ENCODE measurements around the gene DNAI4. TPM values are rescaled to one million over a fixed set of nuclear protein-coding genes. Genes with fewer than 3 reads are reported as not detected.
"Not testable (repeated sequence)": the region's sequence is repeated elsewhere in the genome, so short reads cannot be mapped to it uniquely, and the experiment has no call there.

The DNAI4 gene
- total RNA-seq = 1 to 10 TPM in 1 of 2 donors, under 1 TPM in 1; 0.65 to 1.4 TPM

- H3K4me3 Mint-ChIP-seq = peak within 1 kb of the TSS; percentile 97
- H3K27me3 Mint-ChIP-seq = no peaks in the 10 kb centered on the region
- H3K36me3 Mint-ChIP-seq (ENCODE audit: low read depth) = peaks cover 28% of the 10 kb centered on the region
- peak; percentile 94 for ATAC-seq (replicated peaks)
- no peaks in the 10 kb centered on the region for H3K9me3 Mint-ChIP-seq
- peak within 1 kb of the TSS; percentile 97 for H3K27ac Mint-ChIP-seq
- peaks cover 26% of the 10 kb centered on the region for H3K4me1 Mint-ChIP-seq
Measured at GRCh38 chr1:66924756-66925557, at the start of gene DNAI4, which contains the start of gene MIER1. Gene DNAI4 (minus strand): TSS chr1:66924856. CDS start chr1:66924831, 25 bp downstream. Gene MIER1 (plus strand): TSS chr1:66924990. CDS start chr1:66925029, 39 bp downstream.

- Mint-ChIP-seq H3K27me3 (no peaks in the 10 kb centered on the region), H3K36me3 (ENCODE audit: low read depth) (peaks cover 97% of the 10 kb centered on the region), H3K4me1 (peaks cover 18% of the 10 kb centered on the region), H3K4me3 (no peak overlapping the region), H3K9me3 (peaks cover 3% of the 10 kb centered on the region), H3K27ac (peak overlapping the region; percentile 52)
- no peak for ATAC-seq (replicated peaks)
Measured at GRCh38 chr1:66968574-66968973, 43.9 kb upstream of the DNAI4 start.

- Mint-ChIP-seq H3K4me1 (peaks cover 18% of the 10 kb centered on the region), H3K36me3 (ENCODE audit: low read depth) (peaks cover 100% of the 10 kb centered on the region)
- H3K27ac Mint-ChIP-seq; H3K4me3 Mint-ChIP-seq; H3K9me3 Mint-ChIP-seq; H3K27me3 Mint-ChIP-seq; ATAC-seq (replicated peaks): not testable (repeated sequence)
Measured at GRCh38 chr1:66966188-66966873, 41.7 kb upstream of the DNAI4 start.

DNA sequence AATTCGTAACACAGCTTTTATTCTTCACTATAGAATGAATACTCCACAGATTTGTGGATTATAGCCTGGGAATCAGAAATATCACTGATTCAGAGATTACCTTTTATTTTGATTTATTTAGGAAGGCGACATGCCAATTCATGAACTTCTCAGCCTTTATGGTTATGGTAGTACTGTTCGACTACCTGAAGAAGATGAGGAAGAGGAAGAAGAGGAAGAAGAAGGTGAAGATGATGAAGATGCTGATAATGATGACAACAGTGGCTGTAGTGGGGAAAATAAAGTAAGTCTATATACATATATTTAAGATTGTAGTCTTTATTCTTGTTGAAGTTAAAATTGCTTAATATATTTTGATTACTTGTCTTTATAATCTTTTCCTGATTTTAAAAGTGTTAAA lies 33.3 kb upstream of the DNAI4 start:
- no peaks in the 10 kb centered on the region for H3K27me3 Mint-ChIP-seq
- no peak overlapping the region for H3K27ac Mint-ChIP-seq

DNA sequence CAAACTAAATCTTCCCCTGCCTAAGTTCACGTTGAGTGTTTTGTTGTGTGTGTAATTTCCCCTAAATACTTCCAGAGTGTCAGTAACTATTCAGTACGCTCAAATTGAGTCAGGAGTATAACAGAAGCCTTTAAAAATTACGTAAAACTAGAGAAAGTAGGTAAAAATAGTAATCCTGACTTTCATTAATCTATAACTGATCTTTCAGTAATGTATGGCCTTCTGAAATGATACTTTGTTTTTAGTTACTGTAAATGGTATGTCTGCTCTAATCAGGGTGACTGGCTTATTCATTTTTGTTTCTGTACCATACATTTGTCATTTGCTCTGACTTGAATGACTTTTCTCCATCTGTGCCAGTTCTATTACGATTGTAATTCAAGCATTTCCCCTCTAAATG lies 29.6 kb upstream of the DNAI4 start:
- ATAC-seq (replicated peaks) = peak; percentile 66
- H3K9me3 Mint-ChIP-seq = no peaks in the 10 kb centered on the region
- peaks cover 25% of the 10 kb centered on the region for H3K4me1 Mint-ChIP-seq
- H3K27ac Mint-ChIP-seq = peak overlapping the region; percentile 45
- no peaks in the 10 kb centered on the region for H3K27me3 Mint-ChIP-seq
- peak overlapping the region; percentile 11 for H3K4me3 Mint-ChIP-seq
- H3K36me3 Mint-ChIP-seq (ENCODE audit: low read depth) = peaks cover 100% of the 10 kb centered on the region

More for the DNA sequence above, 33.3 kb upstream of the DNAI4 start:
- no peak for ATAC-seq (replicated peaks)
- no peaks in the 10 kb centered on the region for H3K9me3 Mint-ChIP-seq
- H3K4me1 Mint-ChIP-seq = peaks cover 22% of the 10 kb centered on the region
- no peak overlapping the region for H3K4me3 Mint-ChIP-seq
- H3K36me3 Mint-ChIP-seq (ENCODE audit: low read depth) = peaks cover 100% of the 10 kb centered on the region

- peaks cover 100% of the 10 kb centered on the region for H3K36me3 Mint-ChIP-seq (ENCODE audit: low read depth)
- no peak for ATAC-seq (replicated peaks)
- no peaks in the 10 kb centered on the region for H3K27me3 Mint-ChIP-seq
- no peak overlapping the region for H3K27ac Mint-ChIP-seq
- H3K4me1 Mint-ChIP-seq = peaks cover 31% of the 10 kb centered on the region
- H3K4me3 Mint-ChIP-seq = no peak overlapping the region
- H3K9me3 Mint-ChIP-seq = no peaks in the 10 kb centered on the region
Measured at GRCh38 chr1:66951513-66951912, 26.9 kb upstream of the DNAI4 start.

DNA sequence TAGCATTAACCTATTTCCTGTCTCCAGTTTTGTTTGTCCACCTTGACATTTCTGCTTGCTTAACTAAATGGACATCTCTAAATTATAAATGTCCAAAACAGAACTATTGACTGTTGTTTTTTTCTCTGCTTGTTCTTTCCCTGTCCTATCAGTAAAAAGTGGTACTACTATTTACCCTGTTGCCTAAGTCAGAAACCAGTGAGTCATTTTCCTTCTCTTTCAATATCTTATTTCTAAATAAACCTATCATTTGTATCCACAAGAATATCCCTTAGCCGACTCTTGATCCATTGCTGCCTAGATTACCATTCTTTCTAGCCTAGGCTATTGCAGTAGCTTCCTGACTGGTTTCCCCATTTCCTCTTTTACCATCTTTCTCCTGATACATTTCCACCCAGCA lies 22.6 kb upstream of the DNAI4 start:
- Mint-ChIP-seq H3K4me3 (no peak overlapping the region), H3K36me3 (ENCODE audit: low read depth) (peaks cover 100% of the 10 kb centered on the region), H3K27ac (peak overlapping the region; percentile 54), H3K4me1 (peaks cover 35% of the 10 kb centered on the region), H3K27me3 (no peaks in the 10 kb centered on the region), H3K9me3 (no peaks in the 10 kb centered on the region)
- no peak for ATAC-seq (replicated peaks)

GRCh38 chr1:66945316-66945715 lies 20.7 kb upstream of the DNAI4 start:
- H3K27ac Mint-ChIP-seq = no peak overlapping the region
- ATAC-seq (replicated peaks) = no peak
- no peak overlapping the region for H3K4me3 Mint-ChIP-seq
- peaks cover 38% of the 10 kb centered on the region for H3K4me1 Mint-ChIP-seq
- H3K36me3 Mint-ChIP-seq (ENCODE audit: low read depth) = peaks cover 100% of the 10 kb centered on the region
- H3K27me3 Mint-ChIP-seq = no peaks in the 10 kb centered on the region
- no peaks in the 10 kb centered on the region for H3K9me3 Mint-ChIP-seq

DNA sequence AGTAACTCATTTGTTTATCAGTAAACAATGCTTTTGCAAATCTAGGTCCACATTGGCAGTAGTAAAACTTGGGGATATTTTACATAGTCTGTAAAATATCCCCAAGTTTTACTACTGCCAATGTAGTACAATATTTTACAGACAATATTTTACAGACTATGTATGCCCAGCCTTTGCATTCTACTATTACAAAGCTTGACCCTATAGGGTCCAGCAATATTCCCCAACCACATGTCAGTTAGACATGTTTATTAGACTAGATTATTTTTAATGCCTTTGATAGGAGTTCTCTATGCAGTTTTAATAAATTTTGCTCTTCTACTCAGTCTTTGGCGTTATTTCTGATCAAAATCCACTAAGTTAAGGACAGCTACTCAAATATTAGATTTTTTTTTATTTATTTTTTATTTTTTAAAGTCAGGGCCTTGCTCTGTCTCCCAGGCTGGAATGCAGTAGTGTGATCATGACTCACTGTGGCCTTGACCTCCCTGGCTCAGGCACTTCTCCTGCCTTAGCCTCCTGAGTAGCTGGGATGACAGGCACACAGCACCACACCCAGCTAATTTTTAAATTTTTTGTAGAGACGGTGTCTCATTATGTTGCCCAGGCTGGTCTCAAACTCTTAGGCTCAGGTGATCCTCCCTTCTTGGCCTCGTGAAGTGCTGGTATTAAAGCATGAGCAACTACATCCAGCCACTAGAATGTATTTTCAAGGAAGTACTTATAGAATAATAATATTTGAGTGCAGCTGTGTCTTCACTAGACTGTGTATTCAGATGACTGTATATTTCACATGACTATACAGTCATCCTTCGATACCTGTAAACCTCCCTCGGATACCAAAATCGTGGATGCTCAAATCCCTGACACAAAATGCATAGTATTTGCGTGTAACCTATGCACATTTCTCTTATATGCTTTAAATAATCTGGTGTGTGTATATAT lies 19.9 kb upstream of the DNAI4 start:
- ATAC-seq (replicated peaks) = no peak

DNA sequence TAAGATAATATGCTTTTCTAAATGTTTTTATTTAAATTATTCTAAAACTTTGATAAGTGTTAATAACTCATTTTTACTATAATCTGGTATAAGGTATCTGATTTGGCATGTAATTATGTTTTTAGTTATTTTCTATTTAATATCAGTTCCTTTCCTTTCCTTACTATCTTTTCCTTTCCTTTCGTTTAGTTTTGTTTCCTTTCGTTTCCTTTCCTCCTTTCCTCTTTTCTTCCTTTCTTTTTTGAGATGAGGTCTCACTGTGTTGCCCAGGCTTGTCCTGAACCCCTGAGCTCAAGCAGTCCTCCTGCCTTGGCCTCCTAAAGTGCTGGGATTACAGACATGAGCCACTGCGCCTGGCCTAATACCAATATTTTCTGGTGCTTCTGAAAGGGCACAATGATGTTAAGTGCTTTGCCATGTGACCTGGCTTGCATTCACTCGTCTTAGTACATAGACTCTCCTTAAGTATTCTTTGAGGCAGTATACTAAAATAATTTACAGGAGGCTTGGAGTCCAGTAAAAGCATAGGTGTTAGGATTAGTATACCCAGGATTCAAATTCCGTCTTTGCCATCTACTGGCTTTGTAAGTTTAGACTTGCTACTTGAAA lies 18.8 kb upstream of the DNAI4 start:
- Mint-ChIP-seq H3K36me3 (ENCODE audit: low read depth) (peaks cover 99% of the 10 kb centered on the region), H3K27me3 (no peaks in the 10 kb centered on the region), H3K27ac (peak overlapping the region; percentile 85), H3K4me3 (no peak overlapping the region), H3K9me3 (no peaks in the 10 kb centered on the region), H3K4me1 (peaks cover 46% of the 10 kb centered on the region)
- no peak for ATAC-seq (replicated peaks)

More for the DNA sequence above, 19.9 kb upstream of the DNAI4 start:
- Mint-ChIP-seq H3K9me3 (no peaks in the 10 kb centered on the region), H3K4me3 (no peak overlapping the region), H3K27me3 (no peaks in the 10 kb centered on the region), H3K4me1 (peaks cover 38% of the 10 kb centered on the region), H3K27ac (no peak overlapping the region), H3K36me3 (ENCODE audit: low read depth) (peaks cover 100% of the 10 kb centered on the region)

GRCh38 chr1:66940981-66941380 lies 16.3 kb upstream of the DNAI4 start:
- H3K4me1 Mint-ChIP-seq = peaks cover 40% of the 10 kb centered on the region

GRCh38 chr1:66938613-66939012 lies 14.0 kb upstream of the DNAI4 start:
- no peaks in the 10 kb centered on the region for H3K27me3 Mint-ChIP-seq
- no peak overlapping the region for H3K27ac Mint-ChIP-seq
- H3K36me3 Mint-ChIP-seq (ENCODE audit: low read depth) = peaks cover 80% of the 10 kb centered on the region
- H3K9me3 Mint-ChIP-seq = no peaks in the 10 kb centered on the region
- H3K4me1 Mint-ChIP-seq = peaks cover 45% of the 10 kb centered on the region
- ATAC-seq (replicated peaks) = no peak
- H3K4me3 Mint-ChIP-seq = peak overlapping the region; percentile 28

More at GRCh38 chr1:66940981-66941380, 16.3 kb upstream of the DNAI4 start:
- Mint-ChIP-seq H3K27me3 (no peaks in the 10 kb centered on the region), H3K4me3 (peak overlapping the region; percentile 34), H3K36me3 (ENCODE audit: low read depth) (peaks cover 88% of the 10 kb centered on the region), H3K9me3 (no peaks in the 10 kb centered on the region), H3K27ac (peak overlapping the region; percentile 21)
- no peak for ATAC-seq (replicated peaks)

DNA sequence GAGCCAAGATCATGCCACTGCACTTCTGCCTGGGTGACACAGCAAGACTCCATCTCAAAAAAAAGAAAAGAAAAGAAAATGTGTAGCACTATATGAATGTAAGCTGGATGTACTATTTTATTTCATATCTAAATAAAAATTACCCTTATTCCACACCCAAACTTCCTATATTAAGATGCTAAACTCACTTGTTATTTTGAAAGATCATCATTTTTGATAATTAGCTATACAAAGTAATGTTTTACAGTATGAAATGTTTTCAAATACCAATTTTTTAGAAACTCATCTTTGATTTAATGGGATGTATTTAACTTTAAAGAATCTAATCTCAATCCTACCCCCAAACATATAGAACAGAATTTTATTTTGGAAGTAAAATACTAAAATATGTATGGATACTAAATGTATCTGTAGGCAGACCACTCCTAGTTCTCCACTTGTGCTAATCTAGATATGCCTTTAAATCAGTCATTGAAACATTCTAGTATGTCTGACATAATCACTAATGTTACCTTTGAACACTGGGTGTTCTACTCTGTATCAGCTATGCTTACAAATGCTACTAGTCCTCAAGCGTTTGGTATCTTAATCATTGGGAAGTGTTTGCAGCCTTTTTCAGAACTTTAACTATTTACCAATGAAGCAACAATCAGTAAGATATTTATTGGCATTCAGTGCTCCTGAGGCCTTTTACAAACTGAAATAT lies 13.0 kb upstream of the DNAI4 start:
- Mint-ChIP-seq H3K36me3 (ENCODE audit: low read depth) (peaks cover 80% of the 10 kb centered on the region), H3K4me3 (peak overlapping the region; percentile 57), H3K27ac (no peak overlapping the region), H3K27me3 (no peaks in the 10 kb centered on the region), H3K4me1 (peaks cover 46% of the 10 kb centered on the region), H3K9me3 (no peaks in the 10 kb centered on the region)
- no peak for ATAC-seq (replicated peaks)

Data from activated T-helper 17 cell treated with anti-CD3 and anti-CD28 coated beads, Interleukin-2, amount 50 U/mL, for 72 hours (primary cell).